EH (cell line): ENCODE results near the gene ZCCHC17.
A peak's percentile ranks its signal among the peaks of the same experiment; 100 is the strongest.
"Not testable (repeated sequence)": the region's sequence is repeated elsewhere in the genome, so short reads cannot be mapped to it uniquely, and the experiment has no call there.

Experiments
- DNase-seq: peaks from one replicate; pipeline ENCODE4 v3.0.0-alpha.2; 2015; ENCODE audit warnings: low read depth

The ZCCHC17 gene

DNA sequence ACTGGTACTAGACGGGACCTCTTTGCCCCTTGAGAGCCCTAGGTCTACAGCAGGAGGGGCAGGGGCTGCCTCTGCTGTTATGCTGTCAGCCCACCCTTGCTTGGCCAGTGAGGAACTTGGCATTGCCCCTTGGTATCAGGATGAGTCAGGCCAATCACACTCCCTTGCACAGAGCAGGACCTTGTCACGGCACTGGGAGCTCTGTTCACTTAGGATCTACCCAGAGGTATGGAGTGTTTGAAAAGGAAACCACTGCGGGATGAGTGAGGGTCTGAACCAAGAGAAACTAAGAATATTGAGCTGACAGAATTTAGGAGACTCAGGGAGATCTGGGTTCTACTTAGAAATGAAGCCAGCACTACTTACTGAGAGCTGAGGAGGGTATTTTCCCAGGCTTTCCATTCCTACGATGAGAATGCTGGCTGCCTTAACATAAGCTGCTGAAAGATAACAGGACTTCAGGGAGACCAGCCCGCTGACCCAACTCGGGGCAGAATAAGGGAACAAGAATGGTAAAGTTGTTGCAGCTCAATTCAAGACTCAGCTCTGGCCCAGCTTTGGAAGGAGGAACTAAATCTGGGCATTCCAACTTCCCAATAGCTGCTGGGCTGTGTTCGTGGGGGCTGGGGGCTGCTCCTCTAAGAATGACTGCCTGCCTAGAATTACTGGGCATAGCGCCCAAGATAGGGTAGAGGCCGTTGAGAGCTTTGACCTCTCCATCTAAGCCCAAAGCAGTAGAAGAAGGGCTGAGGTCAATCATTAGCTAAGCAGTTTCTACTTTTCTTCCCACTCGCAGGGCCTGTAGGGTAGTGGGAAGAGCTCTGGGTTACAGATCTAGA is 74.5 kb downstream of the ZCCHC17 start:
- no peak for DNase-seq

DNA sequence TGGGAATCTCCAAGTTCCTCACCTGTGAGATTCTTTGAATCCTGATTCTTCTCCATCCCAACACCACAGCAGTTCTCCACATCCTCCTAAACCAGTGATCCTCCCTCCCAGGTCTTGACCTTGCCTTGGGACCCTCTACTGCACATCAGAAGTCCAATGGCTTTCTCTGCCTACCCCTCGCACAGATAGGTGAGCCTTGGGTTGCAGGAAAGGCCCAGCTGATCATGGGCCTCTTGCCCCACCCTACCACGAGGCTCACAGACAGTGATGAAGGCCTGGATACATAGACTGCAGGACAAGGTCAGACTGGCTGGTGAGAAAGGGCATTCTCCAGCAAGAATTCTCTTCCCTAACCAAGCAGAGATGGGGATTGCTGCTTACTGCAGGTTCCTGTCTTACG is 75.2 kb downstream of the ZCCHC17 start:
- no peak for DNase-seq

DNA sequence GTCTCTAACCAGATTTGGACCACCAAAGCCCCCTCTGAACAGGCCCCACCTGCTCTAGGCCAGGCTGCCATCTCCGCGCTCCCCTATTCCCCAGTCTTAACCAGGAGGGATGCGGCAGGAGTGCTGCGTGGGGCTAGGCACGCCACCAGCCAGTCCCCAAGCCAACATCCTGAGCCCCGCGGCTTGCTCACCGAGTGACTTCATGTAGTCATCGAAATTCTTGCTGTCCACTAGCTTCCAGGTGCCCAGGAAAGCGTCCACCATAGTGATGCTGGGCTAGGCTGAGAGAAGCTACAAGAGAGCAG is 75.9 kb downstream of the ZCCHC17 start:
- DNase-seq: no peak

DNA sequence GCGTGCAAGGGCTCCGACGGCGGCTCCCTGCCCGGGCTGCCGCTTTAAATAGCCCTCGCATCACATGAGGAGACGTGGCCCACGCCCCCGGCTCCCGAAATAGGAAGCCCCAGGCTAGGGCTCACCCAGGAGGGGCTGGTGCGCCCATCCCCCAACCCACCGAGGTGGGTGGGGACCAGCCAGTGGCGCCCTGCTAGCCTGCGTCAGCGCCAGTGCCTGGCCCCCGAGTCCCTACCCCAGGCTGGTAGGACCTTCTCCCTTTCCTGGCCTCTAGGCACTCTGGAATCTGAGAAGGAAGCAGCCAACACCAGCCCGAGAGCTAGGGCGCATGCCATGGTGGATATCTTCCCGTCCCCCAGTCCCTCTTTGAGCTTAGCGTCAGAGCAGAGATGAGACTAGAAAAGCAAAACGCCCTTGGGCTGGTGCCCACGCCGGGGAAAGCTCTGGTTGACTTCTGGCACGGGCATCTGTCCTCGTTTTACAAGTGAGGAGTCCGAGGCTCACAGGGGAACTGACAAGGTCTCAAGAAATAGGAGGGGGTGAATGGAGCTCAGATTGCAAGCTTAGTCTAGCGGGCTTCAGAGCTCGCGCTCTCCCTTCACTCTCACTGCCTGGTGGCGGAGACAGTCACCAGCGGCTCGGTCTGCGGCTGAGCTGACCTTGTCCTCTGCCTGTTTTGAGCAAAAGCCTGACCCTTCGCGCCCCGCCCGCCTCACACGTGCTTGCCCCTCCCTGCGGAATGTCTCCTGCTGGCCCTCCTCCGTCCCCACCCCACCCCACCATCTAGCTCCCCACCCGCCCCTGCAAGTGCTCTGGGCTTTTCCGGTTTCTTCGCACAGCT is 76.4 kb downstream of the ZCCHC17 start, which contains the start of gene FABP3:
FABP3 (minus strand) TSS at position 21 of the 841 bp plus-strand sequence. CDS start 62 bp downstream, outside the sequence.
- DNase-seq: peak; percentile 72

DNA sequence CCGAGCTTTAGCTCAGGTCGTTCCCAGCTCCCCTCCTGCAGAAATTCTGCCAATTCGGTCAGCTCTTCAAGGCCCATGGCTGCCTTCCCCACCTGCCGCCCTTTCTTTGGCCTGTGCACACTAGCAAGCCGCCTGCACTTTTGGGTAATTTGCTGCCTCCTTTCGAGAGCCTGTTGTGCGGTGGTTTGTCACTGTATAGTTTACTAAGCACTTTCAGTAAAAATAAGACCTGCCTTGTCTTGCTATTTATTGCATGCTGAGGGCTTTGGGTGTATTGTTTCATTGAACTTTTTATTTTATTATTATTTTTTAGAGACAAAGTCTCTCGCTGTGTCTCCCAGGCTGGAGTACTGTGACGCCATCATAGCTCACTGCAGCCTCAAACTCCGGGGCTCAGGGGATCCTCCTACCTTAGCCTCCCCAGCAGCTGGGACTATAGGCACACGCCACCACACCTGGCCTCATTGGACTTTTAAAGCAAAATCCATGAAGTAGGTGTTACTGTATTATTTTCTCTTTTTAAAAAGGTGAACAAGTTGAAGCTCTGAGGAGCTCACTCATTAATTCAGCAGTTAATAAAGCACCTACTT is 77.2 kb downstream of the ZCCHC17 start:
- no peak for DNase-seq

DNA sequence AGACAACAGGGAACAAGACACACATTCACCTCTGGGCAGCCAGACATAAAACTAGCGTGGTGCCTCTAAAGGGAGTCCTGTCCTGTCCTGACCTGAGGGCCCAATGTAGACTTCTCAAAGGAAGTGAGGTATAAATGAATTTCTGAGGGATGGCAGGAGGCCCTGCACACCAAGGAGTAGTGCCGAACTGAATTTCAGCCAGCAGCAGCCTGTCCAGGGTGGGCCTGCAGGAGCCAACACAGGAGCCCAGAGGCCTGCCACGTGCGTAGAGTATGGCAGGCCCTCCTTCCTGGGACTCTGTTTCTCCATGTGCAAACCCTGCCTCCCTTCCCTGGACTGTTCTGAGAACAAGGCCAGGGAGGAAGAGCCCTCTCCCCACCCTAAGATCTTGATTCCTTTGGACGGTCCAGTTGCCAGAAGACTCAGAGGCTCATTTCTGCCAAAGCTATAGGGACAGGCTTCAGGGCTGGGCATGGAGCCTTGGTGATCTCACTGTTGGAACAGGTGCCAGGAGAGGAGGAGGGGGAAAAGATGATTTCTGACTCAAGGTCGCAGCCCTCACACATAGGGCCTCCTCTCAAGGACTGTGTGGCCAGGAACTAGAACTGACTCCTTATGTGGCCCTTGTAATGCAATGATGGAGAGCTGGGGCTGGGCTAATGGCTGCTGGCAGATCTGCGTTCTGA is 77.8 kb downstream of the ZCCHC17 start:
- peak; percentile 40 for DNase-seq

DNA sequence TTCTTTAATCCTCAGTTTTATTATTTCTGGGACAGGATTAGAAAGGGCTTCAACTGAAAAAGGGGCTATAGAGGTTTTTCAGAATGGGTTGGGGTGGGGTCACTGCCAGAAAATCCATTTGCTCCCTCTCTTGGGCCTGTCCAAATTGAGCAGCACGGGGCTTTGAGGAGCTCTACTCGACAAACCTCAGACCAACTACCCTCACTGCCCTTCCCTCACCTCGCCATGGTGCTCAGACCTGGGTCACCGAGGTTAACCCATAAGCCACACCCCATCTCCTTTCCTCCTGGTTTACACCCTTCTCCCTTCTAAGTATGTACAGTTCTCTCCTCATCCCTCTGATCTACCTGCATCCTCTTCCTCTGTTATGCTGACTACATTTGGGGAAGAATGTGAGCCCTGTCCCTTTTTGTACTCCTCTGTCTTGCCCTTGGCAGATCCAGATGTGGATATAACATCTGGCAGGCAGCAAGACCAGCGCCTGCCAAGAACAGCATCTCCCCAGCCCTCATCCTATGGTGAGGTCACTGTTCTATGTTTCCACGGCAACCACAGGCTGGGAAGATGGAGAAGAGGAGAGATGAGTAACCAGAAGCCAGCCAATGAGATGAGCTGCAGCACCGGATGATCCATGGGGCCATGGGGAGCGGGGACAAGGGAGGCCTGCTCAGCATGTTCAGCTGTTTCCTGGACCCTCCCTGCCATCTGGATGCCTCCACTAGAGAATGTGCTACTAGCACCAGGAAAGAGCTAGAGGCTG is 79.7 kb downstream of the ZCCHC17 start:
- peak; percentile 96 for DNase-seq

DNA sequence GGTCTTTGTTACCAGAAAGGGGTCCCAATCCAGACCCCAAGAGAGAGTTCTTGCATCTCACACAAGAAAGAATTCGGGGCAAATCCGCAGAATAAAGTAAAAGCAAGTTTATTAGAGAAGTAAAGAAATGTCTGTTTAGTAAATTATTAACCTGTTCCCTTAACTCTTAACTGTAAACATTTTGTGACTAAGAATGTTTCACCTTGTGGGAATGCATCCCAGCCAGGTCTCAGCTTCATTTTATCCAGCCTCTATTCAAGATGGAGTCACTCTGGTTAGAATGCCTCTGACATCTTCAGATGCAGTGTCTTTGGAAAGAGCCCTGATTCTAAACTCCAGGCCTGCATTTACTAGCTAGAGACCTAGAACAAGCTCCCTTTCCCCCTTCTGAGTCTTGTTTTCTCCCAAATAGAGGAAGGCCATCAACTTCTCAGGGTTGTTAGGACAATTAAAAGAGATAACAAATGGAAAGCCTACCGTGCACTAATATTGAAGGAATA is 80.6 kb downstream of the ZCCHC17 start:
- no peak for DNase-seq

DNA sequence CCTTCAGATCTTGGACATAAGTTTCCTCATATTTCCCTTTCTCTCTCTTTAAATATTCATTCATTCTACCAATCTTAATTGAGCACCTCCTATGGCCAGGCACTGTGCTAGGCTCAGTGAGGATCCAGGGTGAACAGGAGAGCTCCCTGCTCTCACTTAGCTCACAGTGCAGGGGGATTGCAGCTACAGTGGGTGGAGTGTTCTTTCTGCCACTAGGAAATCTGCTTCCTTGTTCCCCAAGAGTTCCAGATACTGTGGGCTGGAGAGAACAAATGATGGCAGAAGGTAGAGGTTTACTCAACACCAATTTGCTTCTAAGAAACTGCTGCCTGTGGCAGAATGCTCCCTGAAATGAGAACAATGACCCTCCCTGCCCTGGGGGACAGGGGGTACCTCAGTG is 81.2 kb downstream of the ZCCHC17 start:
- DNase-seq: no peak

DNA sequence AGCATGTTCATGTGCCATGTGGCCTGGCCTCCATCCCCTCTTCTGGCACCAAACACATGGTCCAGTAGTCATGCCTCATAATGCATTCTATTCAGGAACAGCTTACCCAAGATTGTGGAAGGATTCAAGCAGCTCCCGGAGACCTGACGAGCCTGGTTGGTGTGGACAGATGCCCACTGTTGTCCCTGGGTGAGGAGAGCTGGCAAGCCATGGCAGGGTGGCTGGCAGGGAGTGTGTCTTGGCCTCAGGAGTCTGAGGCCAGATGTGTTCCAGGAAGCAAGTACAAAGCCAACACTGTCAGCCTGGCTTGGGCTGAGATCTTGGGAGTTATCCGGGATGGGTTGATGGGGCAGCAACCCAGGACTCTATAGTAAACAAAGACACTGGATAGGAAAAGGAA is 83.3 kb downstream of the ZCCHC17 start:
- no peak for DNase-seq

DNA sequence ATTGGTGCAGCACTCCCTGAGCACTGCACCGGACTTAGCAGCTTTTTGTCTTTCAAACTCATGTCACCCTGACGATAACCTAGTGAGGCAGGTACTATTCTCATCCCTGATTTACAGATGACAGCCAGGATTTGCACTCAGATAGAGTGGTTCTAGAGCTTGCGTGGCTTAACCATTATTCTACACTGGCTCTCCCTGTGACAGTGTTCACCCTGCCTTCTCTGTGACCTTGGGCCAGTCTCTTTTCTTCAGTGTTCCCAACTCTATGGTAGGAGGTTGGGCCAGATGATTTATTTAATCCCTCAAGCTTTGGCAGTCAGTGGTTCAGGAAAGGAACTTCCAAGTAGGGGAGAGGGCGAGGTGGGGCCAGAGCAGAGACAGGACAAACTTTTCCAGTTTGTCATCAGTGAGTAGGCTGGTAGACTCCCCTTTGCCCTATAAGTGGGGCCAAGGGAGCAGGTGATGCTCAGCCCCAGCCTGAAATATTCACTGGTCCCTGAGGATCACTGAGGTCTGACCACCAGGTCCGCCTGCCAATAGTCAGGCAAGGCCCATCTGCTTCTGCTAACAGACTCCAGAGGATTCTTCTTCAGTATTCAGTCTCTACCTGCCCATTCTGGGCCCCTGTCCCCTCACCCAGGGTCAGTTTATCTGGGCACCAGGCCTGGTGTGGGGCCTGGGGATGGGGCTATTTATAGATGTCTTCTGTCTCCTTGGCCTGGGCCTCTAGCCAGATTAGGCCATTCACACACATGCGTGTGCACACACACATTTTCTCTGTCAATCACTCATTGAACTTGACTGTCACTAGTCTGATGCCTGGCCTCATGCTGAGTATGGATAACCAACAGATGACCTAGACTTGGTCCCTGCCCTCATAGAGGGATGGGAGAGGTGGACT is 84.8 kb downstream of the ZCCHC17 start:
- no peak for DNase-seq

DNA sequence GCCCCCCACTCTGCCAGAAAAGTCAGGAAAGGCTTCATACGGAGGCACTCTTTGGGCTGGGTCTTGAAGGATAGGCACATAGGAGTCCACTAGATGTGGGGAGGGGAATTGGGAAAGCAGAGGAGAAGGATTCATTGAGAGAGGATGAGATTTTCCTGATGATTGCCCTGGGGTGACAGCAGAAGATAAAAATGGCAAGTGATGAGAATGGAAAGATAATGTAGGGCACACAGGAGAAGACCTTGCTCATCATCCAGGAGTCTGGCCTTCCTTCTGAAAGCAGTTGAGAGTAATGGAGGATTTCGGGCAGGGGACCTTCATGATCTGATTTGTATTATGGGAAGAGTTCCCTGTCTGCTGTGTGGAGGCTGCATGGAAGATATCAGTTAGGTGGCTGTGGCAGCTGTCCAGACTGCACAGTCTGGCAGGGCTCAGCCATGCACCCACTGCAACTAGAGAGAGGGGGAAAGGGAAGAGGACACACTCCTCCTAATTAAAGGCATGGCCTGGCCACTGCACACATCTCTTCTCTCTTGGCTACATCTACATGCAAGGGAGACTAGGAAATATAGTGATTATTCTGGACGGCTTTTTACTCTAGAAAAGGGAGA is 85.7 kb downstream of the ZCCHC17 start:
- DNase-seq: no peak

DNA sequence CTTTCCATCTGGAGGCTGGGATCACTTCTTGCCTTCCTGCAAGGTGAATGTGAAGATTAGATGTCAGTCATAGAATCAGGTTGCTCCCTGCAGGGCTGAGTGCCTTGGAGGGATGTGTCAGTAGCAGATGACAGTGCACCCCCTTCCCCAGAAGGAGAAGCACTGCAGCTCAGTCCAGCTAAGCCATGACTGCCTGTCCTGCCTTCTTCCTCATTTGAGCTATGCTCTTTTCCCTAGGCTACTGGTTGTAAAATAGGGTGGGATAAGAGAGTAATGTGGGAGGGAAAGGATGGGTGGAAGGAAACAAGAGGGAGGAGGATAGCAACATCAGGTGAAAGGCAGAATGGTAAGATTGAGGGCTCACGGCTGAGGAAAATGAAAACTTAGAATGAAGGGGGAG is 87.1 kb downstream of the ZCCHC17 start:
- DNase-seq: no peak

DNA sequence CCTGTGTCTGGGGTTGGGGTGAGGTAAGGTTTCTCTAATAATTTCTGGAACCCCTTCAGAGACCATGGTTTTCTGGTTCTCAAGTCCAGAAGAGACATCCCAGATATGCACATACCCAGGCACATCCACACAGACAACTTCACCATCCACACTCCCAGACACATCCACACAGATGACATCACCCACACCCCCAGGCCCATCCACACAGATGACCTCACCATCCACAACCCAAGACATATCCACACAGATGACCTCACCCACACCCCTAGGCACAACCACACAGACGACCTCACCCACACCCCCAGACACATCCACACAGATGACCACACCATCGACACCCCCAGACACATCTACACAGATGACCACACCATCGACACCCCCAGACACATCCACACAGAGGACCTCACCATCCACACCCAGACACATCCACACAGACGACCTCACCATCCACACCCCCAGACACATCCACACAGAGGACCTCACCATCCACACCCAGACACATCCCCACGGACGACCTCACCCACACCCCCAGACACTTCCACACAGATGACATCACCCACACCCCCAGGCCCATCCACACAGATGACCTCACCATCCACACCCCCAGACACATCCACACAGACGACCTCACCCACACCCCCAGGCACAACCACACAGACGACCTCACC is 89.9 kb downstream of the ZCCHC17 start:
- not testable (repeated sequence) for DNase-seq

DNA sequence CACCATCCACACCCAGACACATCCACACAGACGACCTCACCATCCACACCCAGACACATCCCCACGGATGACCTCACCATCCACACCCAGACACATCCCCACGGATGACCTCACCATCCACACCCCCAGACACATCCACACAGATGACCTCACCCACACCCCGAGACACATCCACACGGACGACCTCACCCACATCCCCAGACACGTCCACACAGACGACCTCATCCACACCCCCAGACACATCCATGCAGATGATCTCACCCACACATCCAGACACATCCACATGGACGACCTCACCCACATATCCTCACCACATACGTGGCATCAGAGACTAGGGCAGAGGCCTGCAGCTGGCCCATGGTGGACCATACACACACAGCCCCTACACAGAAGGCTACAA is 90.8 kb downstream of the ZCCHC17 start:
- no peak for DNase-seq

DNA sequence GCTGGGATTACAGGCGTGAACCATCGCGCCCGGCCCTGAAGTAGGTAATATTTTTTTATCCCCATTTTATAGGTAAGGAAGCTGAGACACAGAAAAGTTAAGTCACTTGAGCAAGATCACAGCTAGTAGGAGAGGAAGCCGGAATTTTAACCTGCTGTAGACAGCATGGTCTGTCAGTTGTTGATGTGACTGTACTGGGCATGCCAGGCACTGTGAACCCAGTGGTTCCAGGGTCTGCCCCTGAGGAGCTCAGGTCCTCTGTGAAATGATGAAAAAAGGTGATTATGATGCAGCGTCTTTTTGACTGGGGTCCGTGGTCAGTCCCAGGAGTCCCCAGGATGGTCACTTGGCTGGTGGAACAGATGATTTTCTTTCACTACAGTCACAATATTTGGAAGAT is 92.8 kb downstream of the ZCCHC17 start:
- DNase-seq: no peak

DNA sequence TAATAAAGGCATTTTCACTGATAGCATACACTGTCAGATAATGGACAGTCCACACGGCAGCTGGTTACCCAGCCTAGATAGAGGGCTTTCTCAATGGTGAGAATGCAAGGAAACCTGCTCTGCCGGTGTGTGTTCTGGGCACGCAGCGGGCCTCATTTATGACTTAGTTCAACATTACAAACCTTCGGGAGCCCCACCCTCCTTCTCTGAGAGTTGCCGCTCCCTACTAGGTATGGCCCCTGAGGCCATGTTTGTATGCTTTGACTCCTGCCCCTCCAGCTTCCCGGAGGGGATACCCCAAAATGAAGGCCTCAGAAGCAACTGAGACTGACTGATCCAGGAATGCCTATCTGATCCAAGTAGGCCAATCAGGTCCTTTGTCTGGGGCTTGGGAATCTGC is 93.2 kb downstream of the ZCCHC17 start:
- no peak for DNase-seq

DNA sequence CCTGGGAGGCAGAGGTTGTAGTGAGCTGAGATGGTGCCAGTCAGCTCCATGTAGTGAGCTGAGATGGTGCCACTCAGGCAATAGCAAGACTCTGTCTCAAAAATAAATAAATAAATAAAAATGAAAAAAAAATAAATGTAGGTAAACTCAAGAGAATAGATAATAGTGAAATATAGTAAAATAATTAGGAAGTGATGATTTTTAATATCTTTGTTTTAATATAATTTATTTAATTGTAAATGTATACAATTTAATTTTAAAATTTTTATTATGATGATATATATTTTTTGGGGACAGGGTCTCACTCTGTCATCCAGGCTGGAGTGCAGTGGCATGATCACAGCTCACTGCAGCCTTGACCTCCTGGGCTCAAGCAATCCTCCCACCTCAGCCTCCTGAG is 96.6 kb downstream of the ZCCHC17 start:
- DNase-seq: no peak

DNA sequence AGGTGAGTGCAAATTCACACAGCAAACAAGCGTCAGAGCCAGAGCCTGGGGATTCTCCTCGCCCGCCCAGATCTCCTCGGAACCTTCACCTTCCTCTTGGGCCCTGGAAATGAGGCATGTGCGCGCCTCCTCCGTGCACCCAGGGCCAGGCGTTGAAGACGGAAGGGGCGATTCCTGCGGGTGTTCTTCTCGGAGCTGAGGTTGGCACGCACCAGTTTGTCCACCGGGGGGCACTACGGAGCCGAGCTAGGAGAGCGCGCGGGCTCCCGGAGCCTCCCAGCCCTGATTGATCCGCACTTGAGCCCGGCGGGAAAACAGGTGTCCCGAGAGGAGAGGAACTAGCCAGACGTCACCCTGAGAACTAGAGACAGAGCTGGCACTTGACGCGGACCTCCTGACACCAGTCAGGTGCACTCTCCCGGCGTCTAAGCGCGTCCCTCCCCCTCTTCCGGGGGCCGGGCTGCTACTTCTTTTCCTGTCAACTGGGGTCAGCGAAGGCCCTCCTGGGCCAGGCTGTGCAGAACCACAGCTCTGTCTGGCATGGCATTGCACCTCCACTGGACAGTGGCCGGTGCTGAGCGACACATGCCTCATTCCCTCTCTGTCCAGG is 97.9 kb downstream of the ZCCHC17 start:
- DNase-seq: peak; percentile 79
